ENCODE measurements around the gene CTSD.

DNA sequence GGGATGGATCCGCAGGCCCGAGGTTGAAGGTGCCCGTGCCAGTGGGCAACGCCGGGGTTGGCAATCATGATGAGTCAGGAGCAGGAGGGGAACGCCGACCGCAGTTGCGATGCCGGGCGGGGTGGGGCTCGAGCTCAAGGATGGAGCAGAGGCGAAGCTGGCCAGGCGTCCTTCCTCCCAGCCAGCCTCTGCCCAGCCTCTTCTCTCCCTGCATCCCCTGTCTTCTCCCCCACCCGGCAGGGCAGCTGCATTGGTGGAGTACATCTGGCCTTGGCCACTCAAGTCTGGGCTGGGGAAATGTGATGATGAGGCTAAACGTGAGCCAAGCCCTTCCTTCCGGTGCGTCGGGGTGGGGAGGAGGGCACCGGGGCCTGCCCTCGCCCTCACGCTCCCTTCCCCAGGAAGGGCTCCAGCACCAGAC lies 17.2 kb downstream of the CTSD start:
- TF ChIP-seq, protein P1, sequence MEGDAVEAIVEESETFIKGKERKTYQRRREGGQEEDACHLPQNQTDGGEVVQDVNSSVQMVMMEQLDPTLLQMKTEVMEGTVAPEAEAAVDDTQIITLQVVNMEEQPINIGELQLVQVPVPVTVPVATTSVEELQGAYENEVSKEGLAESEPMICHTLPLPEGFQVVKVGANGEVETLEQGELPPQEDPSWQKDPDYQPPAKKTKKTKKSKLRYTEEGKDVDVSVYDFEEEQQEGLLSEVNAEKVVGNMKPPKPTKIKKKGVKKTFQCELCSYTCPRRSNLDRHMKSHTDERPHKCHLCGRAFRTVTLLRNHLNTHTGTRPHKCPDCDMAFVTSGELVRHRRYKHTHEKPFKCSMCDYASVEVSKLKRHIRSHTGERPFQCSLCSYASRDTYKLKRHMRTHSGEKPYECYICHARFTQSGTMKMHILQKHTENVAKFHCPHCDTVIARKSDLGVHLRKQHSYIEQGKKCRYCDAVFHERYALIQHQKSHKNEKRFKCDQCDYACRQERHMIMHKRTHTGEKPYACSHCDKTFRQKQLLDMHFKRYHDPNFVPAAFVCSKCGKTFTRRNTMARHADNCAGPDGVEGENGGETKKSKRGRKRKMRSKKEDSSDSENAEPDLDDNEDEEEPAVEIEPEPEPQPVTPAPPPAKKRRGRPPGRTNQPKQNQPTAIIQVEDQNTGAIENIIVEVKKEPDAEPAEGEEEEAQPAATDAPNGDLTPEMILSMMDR (conservative IDR thresholded peaks at IDR 0.05; ENCODE audit: low read length) = no peak
- no peak for TF ChIP-seq EZH2phosphoT487 (IDR thresholded peaks at IDR 0.05; ENCODE audit: borderline replicate concordance, low read depth, low read length)

Measured in OCI-LY7 (cell line).